Measurements from ENCODE around the gene HMX2.
A peak's percentile ranks its signal among the peaks of the same experiment; 100 is the strongest.

DNA sequence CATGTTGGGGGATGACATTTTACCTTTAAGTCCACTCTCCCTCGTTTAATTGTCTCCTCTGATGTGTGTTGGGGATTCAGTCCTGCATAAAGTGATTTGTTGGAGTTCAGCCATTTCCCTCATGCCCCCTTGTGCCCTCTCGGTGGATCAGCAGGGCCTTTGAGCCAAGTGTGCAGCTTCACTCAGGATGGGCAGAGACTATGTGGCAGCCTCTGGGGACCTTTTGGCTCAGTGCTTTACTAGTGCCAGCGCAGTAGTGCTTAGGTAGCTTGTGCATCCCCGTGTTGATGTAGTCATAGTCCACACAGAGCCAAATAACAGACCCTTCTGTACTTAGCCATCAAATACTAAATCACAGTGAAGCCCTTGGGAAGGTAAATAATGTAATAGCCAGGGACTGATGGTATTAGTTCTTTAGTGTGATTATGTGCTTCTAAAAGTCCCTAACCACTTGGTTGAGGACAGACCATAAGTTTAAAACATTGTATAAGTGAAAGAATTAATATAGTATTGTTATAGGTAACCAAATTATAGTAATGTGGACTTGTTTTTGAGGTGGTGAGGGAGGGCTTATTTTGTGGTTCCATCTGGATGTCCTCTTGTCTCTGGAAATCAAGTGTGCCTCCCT is 17.6 kb downstream of the HMX2 start:
- TF ChIP-seq POLR2A (IDR thresholded peaks at IDR 0.05; ENCODE audit: low read depth, low read length) (peak; percentile 51; the same call in 1 of the 2 replicates), POLR2AphosphoS5 (IDR thresholded peaks at IDR 0.05; ENCODE audit: low read depth, low read length) (peak; percentile 50; the same call in 1 of the 2 replicates), SPI1 (IDR thresholded peaks at IDR 0.05; ENCODE audit: low read depth, low read length) (no peak), TAF1 (IDR thresholded peaks at IDR 0.05; ENCODE audit: low read depth, low read length) (no peak)
